Measurements from ENCODE around the gene USP21. TPM values are rescaled to one million over a fixed set of nuclear protein-coding genes. Genes with fewer than 3 reads are reported as not detected.
A peak's percentile ranks its signal among the peaks of the same experiment; 100 is the strongest.

Gene USP21
- total and polyA plus RNA-seq, 9 of the 15 experiments (the other 6 are each of a cell fraction or from before 2014, with no cell fraction given) = 4.9 to 52.4 (median 21.6) TPM

- TF ChIP-seq ZNF232 (CRISPR knock-in tag; IDR thresholded peaks at IDR 0.05) (no peak), MECOM (CRISPR knock-in tag; IDR thresholded peaks at IDR 0.05) (no peak), MCM2 (IDR thresholded peaks at IDR 0.05; ENCODE audit: low read depth) (no peak), CTBP1 (IDR thresholded peaks at IDR 0.05; ENCODE audit: borderline replicate concordance) (peak; percentile 16; the same call in 1 of the 2 replicates), HMBOX1 (IDR thresholded peaks at IDR 0.05) (no peak), RCOR1 (IDR thresholded peaks at IDR 0.05; ENCODE audit: borderline replicate concordance in 1 of 2, low read depth in 2 of 2, low read length in 2 of 2) (peak in 1 of 2 experiments; percentile 42; a peak in 1 of 4 replicates), ZNF584 (CRISPR knock-in tag; IDR thresholded peaks at IDR 0.05; ENCODE audit: low read depth) (no peak), ZC3H11A (IDR thresholded peaks at IDR 0.05; ENCODE audit: low read depth, low read length) (0 out of 2 replicates have a peak, but pooled peaks have one; percentile 30), FOSL1 (tag; conservative IDR thresholded peaks at IDR 0.05) (no peak), CHD4 (IDR thresholded peaks at IDR 0.05; ENCODE audit: insufficient read depth, insufficient replicate concordance, low read depth, low read length, poor library complexity, severe bottlenecking) (no peak), SMARCB1 (IDR thresholded peaks at IDR 0.05; ENCODE audit: insufficient read length, low read depth) (no peak), NR3C1 (CRISPR knock-in tag; IDR thresholded peaks at IDR 0.05) (no peak), TBL1XR1 (IDR thresholded peaks at IDR 0.05; ENCODE audit: low read length in 2 of 2) (peak in 1 of 2 experiments; percentile 36; a peak in 1 of 4 replicates), KLF16 (IDR thresholded peaks at IDR 0.05) (0 out of 2 replicates have a peak, but pooled peaks have one; percentile 30), HNRNPL (IDR thresholded peaks at IDR 0.05; ENCODE audit: low read depth, low read length) (no peak)
- TF ChIP-seq, protein P1, sequence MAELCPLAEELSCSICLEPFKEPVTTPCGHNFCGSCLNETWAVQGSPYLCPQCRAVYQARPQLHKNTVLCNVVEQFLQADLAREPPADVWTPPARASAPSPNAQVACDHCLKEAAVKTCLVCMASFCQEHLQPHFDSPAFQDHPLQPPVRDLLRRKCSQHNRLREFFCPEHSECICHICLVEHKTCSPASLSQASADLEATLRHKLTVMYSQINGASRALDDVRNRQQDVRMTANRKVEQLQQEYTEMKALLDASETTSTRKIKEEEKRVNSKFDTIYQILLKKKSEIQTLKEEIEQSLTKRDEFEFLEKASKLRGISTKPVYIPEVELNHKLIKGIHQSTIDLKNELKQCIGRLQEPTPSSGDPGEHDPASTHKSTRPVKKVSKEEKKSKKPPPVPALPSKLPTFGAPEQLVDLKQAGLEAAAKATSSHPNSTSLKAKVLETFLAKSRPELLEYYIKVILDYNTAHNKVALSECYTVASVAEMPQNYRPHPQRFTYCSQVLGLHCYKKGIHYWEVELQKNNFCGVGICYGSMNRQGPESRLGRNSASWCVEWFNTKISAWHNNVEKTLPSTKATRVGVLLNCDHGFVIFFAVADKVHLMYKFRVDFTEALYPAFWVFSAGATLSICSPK (IDR thresholded peaks at IDR 0.05; ENCODE audit: borderline replicate concordance) = no peak
- TF ChIP-seq, protein P2, sequence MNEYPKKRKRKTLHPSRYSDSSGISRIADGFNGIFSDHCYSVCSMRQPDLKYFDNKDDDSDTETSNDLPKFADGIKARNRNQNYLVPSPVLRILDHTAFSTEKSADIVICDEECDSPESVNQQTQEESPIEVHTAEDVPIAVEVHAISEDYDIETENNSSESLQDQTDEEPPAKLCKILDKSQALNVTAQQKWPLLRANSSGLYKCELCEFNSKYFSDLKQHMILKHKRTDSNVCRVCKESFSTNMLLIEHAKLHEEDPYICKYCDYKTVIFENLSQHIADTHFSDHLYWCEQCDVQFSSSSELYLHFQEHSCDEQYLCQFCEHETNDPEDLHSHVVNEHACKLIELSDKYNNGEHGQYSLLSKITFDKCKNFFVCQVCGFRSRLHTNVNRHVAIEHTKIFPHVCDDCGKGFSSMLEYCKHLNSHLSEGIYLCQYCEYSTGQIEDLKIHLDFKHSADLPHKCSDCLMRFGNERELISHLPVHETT (CRISPR knock-in tag; conservative IDR thresholded peaks at IDR 0.05 in 1 of 2, IDR thresholded peaks at IDR 0.05 in 1 of 2) = no peak
Observed at GRCh38 chr1:161192476-161193465, 33.5 kb downstream of the USP21 start (continued).
